ENCODE data around the gene ADAMTS17. TPM values are rescaled to one million over a fixed set of nuclear protein-coding genes. Genes with fewer than 3 reads are reported as not detected.
A peak's percentile ranks its signal among the peaks of the same experiment; 100 is the strongest.

The ADAMTS17 gene
- polyA plus RNA-seq, 4 donors = 0.45 to 3.1 (median 1.2) TPM

DNA sequence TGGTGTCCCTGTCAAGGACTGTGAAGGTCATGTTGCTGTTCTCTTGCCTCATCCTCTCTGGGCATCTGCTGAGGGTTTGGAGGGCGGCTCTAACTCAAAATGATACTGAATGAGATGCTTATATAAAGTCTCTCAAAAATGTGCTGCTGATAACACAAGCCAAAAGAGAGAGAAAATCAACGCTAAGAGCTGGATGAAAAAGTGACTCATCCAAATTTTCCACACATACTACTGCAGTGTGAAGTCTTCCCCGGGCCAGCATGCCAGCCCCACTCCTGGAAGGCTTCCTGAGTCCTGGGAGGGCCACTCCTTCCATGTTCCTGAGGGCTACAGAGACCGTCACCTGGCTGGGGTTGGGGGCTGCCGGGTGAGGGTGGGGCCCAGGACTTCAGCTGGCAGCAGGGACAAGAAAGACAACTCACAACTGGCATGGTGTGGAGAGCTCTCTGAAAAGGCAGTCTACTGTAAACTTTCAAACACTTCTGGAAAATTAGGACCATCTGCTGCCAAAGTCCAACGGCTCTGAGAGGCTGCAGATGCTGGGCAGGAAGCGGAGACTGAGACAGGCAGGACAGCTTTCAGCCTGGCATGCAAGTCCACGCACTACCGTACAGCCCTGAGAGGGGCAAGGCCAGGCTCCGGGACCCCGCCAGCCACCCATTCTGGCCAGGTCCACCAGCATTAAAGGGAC lies 200.3 kb downstream of the ADAMTS17 start:
- FAIRE-seq (no peak), DNase-seq (no peak)
- H3K4me3 ChIP-seq (ENCODE audit: low read depth in 1 of 3, low read length in 3 of 3) = no peak overlapping the region
- H3K36me3 ChIP-seq (ENCODE audit: control insufficient read depth in 3 of 3, insufficient read depth in 2 of 3, low read depth in 1 of 3, low read length in 3 of 3) = no peaks in the 10 kb centered on the region
- H3K9me3 ChIP-seq (ENCODE audit: control insufficient read depth in 2 of 2, insufficient read depth in 1 of 2, low read depth in 1 of 2, low read length in 1 of 2) = peaks cover 0 to 5% of the 10 kb centered on the region in 2 donors
- 63 to 88% (median 77%) methylated on average over 11 of the region's 11 CpGs for WGBS, 3 donors
- H3K4me1 ChIP-seq (ENCODE audit: control insufficient read depth in 3 of 3, insufficient read depth in 2 of 3, low read depth in 1 of 3, low read length in 2 of 3) = no peaks in the 10 kb centered on the region
- H3K27me3 ChIP-seq (ENCODE audit: control insufficient read depth in 3 of 3, insufficient read depth in 3 of 3, low read length in 3 of 3) = no peaks in the 10 kb centered on the region
- H3K27ac ChIP-seq (ENCODE audit: low read depth in 1 of 3, low read length in 2 of 3) = no peak overlapping the region

- DNase-seq (no peak), FAIRE-seq (no peak)
- Histone ChIP-seq H3K27ac (ENCODE audit: low read depth in 1 of 3, low read length in 2 of 3) (no peak overlapping the region), H3K27me3 (ENCODE audit: control insufficient read depth in 3 of 3, insufficient read depth in 3 of 3, low read length in 3 of 3) (no peaks in the 10 kb centered on the region), H3K4me1 (ENCODE audit: control insufficient read depth in 3 of 3, insufficient read depth in 2 of 3, low read depth in 1 of 3, low read length in 2 of 3) (no peaks in the 10 kb centered on the region), H3K4me3 (ENCODE audit: low read depth in 1 of 3, low read length in 3 of 3) (no peak overlapping the region), H3K9me3 (ENCODE audit: control insufficient read depth in 2 of 2, insufficient read depth in 1 of 2, low read depth in 1 of 2, low read length in 1 of 2) (peaks cover 0 to 4% of the 10 kb centered on the region in 2 donors), H3K36me3 (ENCODE audit: control insufficient read depth in 3 of 3, insufficient read depth in 2 of 3, low read depth in 1 of 3, low read length in 3 of 3) (no peaks in the 10 kb centered on the region)
- WGBS, 3 donors = 74 to 91% (median 89%) methylated on average over 25 of the region's 25 CpGs
Observed at GRCh38 chr15:100140527-100141308, 201.1 kb downstream of the ADAMTS17 start.

DNA sequence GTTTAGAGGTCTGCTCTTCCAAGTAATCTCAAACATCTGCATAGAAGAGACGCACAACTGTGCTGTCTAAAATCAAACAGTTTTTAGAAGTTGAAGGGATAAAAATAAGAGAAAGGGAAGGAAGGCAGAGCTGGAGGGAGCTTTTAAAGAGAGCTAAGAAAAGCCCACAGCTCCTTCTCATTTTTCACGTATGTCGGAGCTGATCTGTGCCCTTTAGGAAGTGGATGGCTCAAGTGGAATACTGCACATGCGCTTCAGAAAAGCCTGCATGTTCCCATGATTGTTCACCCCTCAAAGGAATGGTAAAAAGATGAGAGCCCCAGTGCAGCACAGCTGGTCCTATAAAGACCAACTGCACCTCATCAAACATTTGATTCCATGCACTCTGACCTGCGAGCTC lies 207.2 kb downstream of the ADAMTS17 start:
- 63 to 80% (median 72%) methylated on average over 5 of the region's 5 CpGs for WGBS, 3 donors
- Histone ChIP-seq H3K27ac (ENCODE audit: low read depth in 1 of 3, low read length in 2 of 3) (no peak overlapping the region), H3K4me3 (ENCODE audit: low read depth in 1 of 3, low read length in 3 of 3) (no peak overlapping the region), H3K9me3 (ENCODE audit: control insufficient read depth in 2 of 2, insufficient read depth in 1 of 2, low read depth in 1 of 2, low read length in 1 of 2) (peaks cover 0 to 4% of the 10 kb centered on the region in 2 donors), H3K27me3 (ENCODE audit: control insufficient read depth in 3 of 3, insufficient read depth in 3 of 3, low read length in 3 of 3) (no peaks in the 10 kb centered on the region), H3K36me3 (ENCODE audit: control insufficient read depth in 3 of 3, insufficient read depth in 2 of 3, low read depth in 1 of 3, low read length in 3 of 3) (no peaks in the 10 kb centered on the region), H3K4me1 (ENCODE audit: control insufficient read depth in 3 of 3, insufficient read depth in 2 of 3, low read depth in 1 of 3, low read length in 2 of 3) (no peaks in the 10 kb centered on the region)
- no peak for DNase-seq
- no peak for FAIRE-seq

- H3K36me3 ChIP-seq (ENCODE audit: control insufficient read depth in 3 of 3, insufficient read depth in 2 of 3, low read depth in 1 of 3, low read length in 3 of 3) = no peaks in the 10 kb centered on the region
- WGBS, 3 donors = 79 to 83% (median 81%) methylated on average over 7 of the region's 7 CpGs
- H3K4me3 ChIP-seq (ENCODE audit: low read depth in 1 of 3, low read length in 3 of 3) = no peak overlapping the region
- FAIRE-seq (no peak), DNase-seq (no peak)
- H3K4me1 ChIP-seq (ENCODE audit: control insufficient read depth in 3 of 3, insufficient read depth in 2 of 3, low read depth in 1 of 3, low read length in 2 of 3) = no peaks in the 10 kb centered on the region
- peaks cover 0 to 4% of the 10 kb centered on the region in 2 donors for H3K9me3 ChIP-seq (ENCODE audit: control insufficient read depth in 2 of 2, insufficient read depth in 1 of 2, low read depth in 1 of 2, low read length in 1 of 2)
- H3K27me3 ChIP-seq (ENCODE audit: control insufficient read depth in 3 of 3, insufficient read depth in 3 of 3, low read length in 3 of 3) = no peaks in the 10 kb centered on the region
- no peak overlapping the region for H3K27ac ChIP-seq (ENCODE audit: low read depth in 1 of 3, low read length in 2 of 3)
Observed at GRCh38 chr15:100134089-100134583, 207.6 kb downstream of the ADAMTS17 start.

GRCh38 chr15:100133001-100133400 lies 208.8 kb downstream of the ADAMTS17 start:
- Histone ChIP-seq H3K4me1 (ENCODE audit: control insufficient read depth in 3 of 3, insufficient read depth in 2 of 3, low read depth in 1 of 3, low read length in 2 of 3) (no peaks in the 10 kb centered on the region), H3K27me3 (ENCODE audit: control insufficient read depth in 3 of 3, insufficient read depth in 3 of 3, low read length in 3 of 3) (no peaks in the 10 kb centered on the region), H3K36me3 (ENCODE audit: control insufficient read depth in 3 of 3, insufficient read depth in 2 of 3, low read depth in 1 of 3, low read length in 3 of 3) (no peaks in the 10 kb centered on the region), H3K27ac (ENCODE audit: low read depth in 1 of 3, low read length in 2 of 3) (no peak overlapping the region), H3K4me3 (ENCODE audit: low read depth in 1 of 3, low read length in 3 of 3) (no peak overlapping the region), H3K9me3 (ENCODE audit: control insufficient read depth in 2 of 2, insufficient read depth in 1 of 2, low read depth in 1 of 2, low read length in 1 of 2) (peaks cover 0 to 4% of the 10 kb centered on the region in 2 donors)
- DNase-seq (no peak), FAIRE-seq (no peak)
- 75 to 85% (median 83%) methylated on average over 3 of the region's 3 CpGs for WGBS, 3 donors

DNA sequence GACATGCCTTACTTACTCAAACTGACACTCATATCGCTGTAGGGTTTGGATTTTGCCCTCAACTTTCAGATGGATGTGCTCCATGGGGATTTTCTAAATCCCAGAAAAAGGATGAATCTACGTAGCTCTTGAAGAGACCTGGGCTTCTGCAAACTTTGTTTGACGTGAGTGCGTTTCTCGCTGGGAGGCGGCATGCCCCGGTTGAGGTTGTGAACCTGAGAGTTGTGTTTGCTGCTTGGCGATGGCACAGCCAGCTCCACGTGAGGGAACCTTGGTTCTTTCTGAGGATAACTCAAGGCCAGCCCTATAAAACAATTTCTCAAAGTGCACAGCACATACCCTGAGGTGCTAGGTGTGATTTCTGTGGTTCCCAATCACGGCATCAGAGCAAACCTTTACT lies 209.5 kb downstream of the ADAMTS17 start:
- no peaks in the 10 kb centered on the region for H3K27me3 ChIP-seq (ENCODE audit: control insufficient read depth in 3 of 3, insufficient read depth in 3 of 3, low read length in 3 of 3)
- no peak for FAIRE-seq

GRCh38 chr15:100131321-100132224 lies 210.2 kb downstream of the ADAMTS17 start:
- peak; percentile 44 to 55 for DNase-seq
- Histone ChIP-seq H3K4me3 (ENCODE audit: low read depth in 1 of 3, low read length in 3 of 3) (peak overlapping the region in 2 of 3 donors; percentile 24 to 32), H3K36me3 (ENCODE audit: control insufficient read depth in 3 of 3, insufficient read depth in 2 of 3, low read depth in 1 of 3, low read length in 3 of 3) (no peaks in the 10 kb centered on the region), H3K27ac (ENCODE audit: low read depth in 1 of 3, low read length in 2 of 3) (no peak overlapping the region), H3K4me1 (ENCODE audit: control insufficient read depth in 3 of 3, insufficient read depth in 2 of 3, low read depth in 1 of 3, low read length in 2 of 3) (no peaks in the 10 kb centered on the region), H3K9me3 (ENCODE audit: control insufficient read depth in 2 of 2, insufficient read depth in 1 of 2, low read depth in 1 of 2, low read length in 1 of 2) (no peaks in the 10 kb centered on the region), H3K27me3 (ENCODE audit: control insufficient read depth in 3 of 3, insufficient read depth in 3 of 3, low read length in 3 of 3) (no peaks in the 10 kb centered on the region)
- no peak for FAIRE-seq
- 41 to 69% (median 45%) methylated on average over 25 of the region's 25 CpGs for WGBS, 3 donors

More for the DNA sequence above, 209.5 kb downstream of the ADAMTS17 start:
- H3K4me1 ChIP-seq (ENCODE audit: control insufficient read depth in 3 of 3, insufficient read depth in 2 of 3, low read depth in 1 of 3, low read length in 2 of 3) = no peaks in the 10 kb centered on the region
- no peak overlapping the region for H3K4me3 ChIP-seq (ENCODE audit: low read depth in 1 of 3, low read length in 3 of 3)
- H3K36me3 ChIP-seq (ENCODE audit: control insufficient read depth in 3 of 3, insufficient read depth in 2 of 3, low read depth in 1 of 3, low read length in 3 of 3) = no peaks in the 10 kb centered on the region
- 85 to 90% (median 87%) methylated on average over 10 of the region's 10 CpGs for WGBS, 3 donors
- DNase-seq = no peak
- peaks cover 0 to under 1% of the 10 kb centered on the region in 2 donors for H3K9me3 ChIP-seq (ENCODE audit: control insufficient read depth in 2 of 2, insufficient read depth in 1 of 2, low read depth in 1 of 2, low read length in 1 of 2)
- no peak overlapping the region for H3K27ac ChIP-seq (ENCODE audit: low read depth in 1 of 3, low read length in 2 of 3)

- Histone ChIP-seq H3K27me3 (ENCODE audit: control insufficient read depth in 3 of 3, insufficient read depth in 3 of 3, low read length in 3 of 3) (no peaks in the 10 kb centered on the region), H3K4me1 (ENCODE audit: control insufficient read depth in 3 of 3, insufficient read depth in 2 of 3, low read depth in 1 of 3, low read length in 2 of 3) (no peaks in the 10 kb centered on the region), H3K36me3 (ENCODE audit: control insufficient read depth in 3 of 3, insufficient read depth in 2 of 3, low read depth in 1 of 3, low read length in 3 of 3) (no peaks in the 10 kb centered on the region), H3K4me3 (ENCODE audit: low read depth in 1 of 3, low read length in 3 of 3) (no peak overlapping the region), H3K27ac (ENCODE audit: low read depth in 1 of 3, low read length in 2 of 3) (no peak overlapping the region), H3K9me3 (ENCODE audit: control insufficient read depth in 2 of 2, insufficient read depth in 1 of 2, low read depth in 1 of 2, low read length in 1 of 2) (no peaks in the 10 kb centered on the region)
- WGBS, 3 donors = 86 to 94% (median 93%) methylated on average over 9 of the region's 9 CpGs
- FAIRE-seq (no peak), DNase-seq (no peak)
Observed at GRCh38 chr15:100129677-100130076, 212.1 kb downstream of the ADAMTS17 start.
